ENCODE measurements around the gene SHISA5.

The SHISA5 gene

DNA sequence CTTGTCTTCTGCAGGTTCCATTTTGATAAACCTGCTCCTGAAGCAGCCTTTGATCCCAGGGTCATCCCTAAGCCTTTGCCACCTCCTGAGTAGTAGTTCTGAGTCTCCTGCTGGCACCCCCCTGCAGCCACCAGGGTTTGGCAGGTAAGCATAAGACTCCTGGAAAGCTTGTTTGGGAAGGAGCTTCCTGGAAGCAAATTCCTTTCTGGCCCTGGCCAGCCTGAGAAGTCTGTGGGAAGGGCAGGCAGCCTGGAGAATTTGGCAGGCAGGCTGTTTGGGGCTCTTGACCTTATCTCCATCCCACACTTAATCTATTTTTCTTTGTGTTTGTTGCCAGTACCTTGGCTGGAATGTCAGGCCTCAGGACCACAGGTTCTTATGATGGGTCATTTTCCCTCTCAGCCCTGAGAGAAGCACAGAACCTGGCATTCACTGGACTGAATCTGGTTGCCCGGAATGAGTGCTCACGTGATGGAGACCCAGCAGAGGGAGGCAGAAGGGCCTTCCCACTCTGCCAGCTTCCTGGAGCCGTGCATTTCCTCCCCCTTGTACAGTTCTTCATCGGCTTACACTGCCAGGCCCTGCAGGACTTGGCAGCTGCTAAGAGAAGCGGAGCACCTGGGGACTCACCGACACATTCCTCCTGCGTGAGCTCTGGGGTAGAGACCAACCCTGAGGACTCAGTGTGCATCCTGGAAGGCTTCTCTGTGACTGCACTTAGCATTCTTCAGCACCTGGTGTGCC, 44.0 kb downstream of the SHISA5 start:
- DNase-seq (ENCODE audit: low read depth): no peak

DNA sequence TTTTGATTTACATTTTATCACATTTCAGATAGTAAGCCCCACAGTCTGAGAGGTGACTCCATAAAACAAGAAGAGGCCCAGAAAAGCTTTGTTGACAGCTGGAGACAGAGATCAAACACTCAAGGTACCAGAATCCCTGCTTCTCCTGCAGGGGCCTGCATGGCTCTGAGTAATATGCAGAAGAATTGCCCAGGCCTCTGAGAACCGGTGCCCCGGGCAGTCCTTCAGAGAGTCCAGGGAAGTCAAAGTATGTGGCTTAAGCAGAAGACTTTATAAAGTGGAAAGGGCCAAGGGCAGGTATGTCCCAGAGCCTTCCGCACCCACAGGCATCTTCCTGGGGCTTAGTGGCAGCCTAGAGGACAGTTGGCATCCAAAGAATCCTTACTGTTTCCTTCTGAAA, 44.6 kb downstream of the SHISA5 start:
- no peak for DNase-seq (ENCODE audit: low read depth)

DNA sequence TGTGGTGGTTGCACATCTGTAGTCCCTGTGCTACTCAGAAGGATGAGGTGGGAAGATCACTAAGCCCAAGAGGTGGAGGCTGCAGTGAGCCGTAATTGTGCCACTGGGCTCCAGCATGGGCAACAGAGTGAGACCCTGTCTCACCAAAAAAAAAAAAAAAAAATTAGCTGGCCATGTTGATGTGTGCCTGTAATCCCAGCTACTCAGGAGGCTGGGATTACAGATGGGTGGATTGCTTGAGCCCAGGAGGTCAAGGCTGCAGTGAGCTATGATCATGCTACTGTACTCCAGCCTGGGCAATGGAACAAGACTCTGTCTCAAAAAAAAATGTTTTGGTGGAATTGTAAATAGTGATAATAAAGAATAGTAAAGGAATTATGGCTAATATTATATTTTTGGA, 47.5 kb downstream of the SHISA5 start:
- DNase-seq (ENCODE audit: low read depth): no peak

DNA sequence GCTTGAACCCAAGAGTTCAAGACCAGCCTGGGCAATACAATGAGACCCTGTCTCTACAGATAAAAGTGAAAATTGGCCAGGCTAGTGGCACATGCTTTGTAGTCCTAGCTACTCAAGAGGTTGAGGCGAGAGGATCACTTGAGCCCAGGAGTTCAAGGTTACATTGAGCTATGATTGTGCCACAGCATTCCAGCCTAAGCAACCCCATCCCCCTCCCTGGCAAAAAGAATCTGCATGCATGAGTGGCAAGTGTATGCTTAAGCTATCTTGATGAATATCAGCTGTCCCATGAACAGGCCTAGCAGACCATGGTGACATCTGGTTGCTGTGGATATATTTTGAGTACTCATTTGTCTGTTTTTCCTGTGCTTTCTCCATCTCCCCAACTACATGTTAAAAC, 52.7 kb downstream of the SHISA5 start:
- DNase-seq (ENCODE audit: low read depth): no peak

DNA sequence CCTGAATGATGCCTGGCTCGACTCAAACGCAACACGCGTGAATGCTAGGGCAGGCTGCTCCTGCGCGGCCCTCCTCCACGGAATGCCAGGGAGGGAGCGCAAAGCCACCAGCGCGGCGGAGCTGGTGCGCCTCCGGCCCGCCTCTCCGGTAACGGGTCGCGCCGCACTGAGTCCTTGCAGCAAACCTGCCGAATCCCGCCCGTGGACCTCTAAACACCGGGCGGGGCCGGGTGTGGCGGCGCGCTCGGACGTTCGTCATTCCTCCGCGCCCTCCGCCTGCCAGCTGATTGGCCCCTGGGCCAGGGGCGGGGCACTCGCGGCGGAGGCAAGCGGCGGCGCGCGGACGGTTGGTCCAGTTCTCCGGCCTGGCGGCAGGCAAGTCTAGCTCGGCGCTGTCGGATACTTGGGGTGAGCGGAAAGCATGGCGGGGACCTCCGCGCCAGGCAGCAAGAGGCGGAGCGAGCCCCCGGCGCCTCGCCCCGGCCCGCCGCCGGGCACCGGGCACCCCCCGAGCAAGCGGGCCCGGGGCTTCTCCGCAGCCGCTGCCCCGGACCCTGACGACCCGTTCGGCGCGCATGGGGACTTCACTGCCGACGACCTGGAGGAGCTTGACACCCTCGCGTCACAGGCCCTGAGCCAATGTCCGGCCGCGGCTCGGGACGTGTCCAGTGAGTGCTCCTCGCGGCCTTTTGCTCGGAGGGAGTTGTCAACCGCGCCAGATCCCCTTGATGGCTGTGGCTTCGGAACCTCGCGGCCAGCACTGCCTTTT, 57.4 kb downstream of the SHISA5 start, which contains the start of gene ATRIP:
ATRIP (plus strand) TSS at position 313 of the 769 bp plus-strand sequence; CDS start at position 422, 109 bp downstream.
- peak; percentile 77 for DNase-seq (ENCODE audit: low read depth)

DNA sequence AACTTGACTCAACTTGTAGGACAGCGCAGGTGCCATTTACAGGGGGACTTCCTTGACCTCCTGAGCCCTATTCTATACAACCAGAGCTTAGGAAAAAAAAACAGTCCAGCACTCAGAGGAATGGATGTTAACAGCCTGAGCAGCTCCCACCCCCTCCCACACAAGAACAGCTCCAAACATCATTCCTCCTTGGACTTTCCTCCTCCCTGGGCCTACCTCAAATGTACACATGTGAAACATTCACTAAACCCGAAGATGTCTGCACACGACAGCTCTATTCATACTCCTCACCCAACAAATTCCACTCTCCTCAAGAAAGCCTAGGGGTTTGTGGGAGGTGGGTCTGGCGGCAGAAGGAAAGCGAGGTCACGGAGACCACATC, 57.9 kb downstream of the SHISA5 start:
- DNase-seq (ENCODE audit: low read depth): no peak

DNA sequence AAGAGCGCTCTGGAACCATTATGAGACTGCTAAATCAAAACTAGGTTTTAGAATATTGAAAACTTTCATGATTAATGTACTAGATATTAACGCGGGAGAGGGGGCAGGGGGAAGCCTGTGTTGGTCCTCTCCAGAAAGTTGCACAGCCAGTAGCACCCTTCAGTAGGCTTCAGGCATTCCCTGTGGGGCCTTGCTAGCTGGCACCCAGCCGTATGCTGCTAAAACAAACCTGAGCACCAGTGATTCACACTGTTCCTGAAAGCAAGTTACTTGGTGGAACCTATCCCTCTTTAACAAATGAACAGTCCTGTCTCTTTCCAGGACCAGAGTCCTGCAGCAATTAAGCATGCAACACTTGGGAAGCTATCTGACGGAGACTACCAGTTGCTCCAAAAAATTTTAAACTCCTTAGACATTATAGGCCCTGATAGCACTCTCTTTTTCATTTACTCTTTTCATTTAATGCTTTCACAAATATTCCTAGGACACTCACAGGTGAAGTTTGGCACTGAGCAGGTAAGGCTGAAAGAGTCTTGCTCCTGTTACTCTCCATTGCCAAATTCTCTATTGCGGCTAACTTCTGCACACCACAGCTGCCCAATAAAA, 58.6 kb downstream of the SHISA5 start:
- DNase-seq (ENCODE audit: low read depth): no peak

DNA sequence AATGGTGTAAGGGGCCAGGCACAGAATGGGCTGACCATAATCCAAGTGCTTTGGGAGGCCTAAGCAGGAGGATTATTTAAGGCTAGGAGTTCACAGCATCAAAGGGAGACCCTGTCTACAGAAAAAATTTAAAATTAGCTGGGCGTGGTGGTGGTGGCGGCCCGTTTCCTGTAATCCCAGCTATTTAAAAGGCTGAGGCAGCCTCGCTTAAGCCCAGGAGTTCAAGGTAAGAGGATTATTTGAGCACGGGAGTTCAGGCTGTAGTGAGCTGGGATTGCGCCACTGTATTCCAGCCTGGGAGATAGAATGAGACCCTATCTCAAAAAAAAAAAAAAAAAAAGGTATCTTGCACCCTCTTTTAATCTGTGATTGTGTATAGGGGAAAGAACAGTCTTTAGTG, 62.0 kb downstream of the SHISA5 start:
- DNase-seq (ENCODE audit: low read depth): no peak

DNA sequence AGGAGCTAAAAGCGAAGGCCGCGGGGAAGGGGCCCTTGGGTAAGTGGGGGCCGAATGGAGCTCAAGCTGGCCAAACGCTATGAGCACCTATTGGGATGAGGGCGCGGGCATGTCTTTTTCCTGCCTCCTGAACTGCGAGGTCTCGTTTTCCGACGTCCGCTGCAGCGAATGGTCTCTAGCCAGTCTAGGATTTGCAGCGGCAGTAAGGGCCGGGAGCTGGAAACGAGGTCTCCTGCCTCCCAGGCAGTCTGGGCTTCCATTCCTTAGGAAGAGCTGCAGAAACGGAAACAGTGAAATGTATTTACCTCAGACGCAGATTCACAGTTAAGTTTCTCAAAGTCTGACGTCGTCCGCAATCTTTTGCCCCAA, 63.4 kb downstream of the SHISA5 start:
- no peak for DNase-seq (ENCODE audit: low read depth)

DNA sequence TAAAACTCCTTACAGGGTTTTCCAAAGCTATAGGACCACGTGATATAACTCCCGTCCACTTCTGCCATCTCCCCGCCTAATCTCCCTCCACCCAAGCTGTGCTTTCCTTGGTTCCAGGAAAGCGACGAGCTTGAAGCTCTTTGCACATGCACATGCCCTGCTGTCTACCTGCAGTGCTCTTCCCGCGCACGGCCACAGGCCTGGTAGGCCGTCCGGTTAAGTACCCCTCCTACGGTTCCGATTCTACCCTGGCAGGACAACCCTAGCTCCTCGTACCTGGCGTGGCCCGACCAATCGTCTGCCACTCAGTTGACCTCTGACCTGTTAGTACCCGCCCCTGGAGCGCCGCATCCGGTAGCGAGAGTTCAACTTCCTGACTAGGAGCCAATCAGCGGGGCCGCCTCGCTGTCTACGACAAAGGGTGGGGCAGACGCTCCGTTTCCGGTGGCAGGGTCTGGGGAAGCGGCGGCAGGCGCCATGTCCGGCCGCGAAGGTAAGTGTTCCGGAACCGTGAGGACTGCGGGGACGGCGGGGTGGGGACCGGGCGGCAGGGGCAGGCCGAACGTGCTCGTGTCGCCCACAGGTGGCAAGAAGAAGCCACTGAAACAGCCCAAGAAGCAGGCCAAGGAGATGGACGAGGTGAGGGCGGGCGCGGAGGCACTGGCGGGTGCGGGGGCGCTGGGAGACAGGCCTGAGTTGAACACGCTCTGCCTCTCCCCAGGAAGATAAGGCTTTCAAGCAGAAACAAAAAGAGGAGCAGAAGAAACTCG, 64.0 kb downstream of the SHISA5 start, which contains the start of the genes CCDC51 and TMA7:
CCDC51 (minus strand) TSS at position 300 of the 770 bp plus-strand sequence. CDS start 4,991 bp downstream, outside the sequence.
TMA7 (plus strand) TSS at position 438 of the 770 bp plus-strand sequence; CDS start at position 478, 40 bp downstream.
- peak; percentile 93 for DNase-seq (ENCODE audit: low read depth)

DNA sequence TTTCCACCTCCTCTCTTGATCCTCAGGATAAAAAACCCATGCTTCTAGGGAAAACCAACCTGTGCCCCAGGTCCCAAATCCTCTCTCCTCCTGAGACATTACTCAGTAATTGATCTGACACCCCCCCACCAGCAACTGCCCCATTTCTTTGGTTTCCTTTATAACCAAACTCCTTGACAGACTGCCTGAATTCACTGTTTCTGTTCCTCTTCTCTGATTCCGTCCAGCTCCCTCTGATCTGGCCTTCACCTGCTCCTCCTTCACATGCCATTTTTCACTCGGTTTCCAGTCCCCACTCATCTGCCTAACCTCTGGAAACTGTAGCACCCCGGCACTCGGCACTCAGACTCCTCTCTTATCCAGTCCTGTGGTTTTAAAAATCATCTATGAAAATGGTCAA, 66.2 kb downstream of the SHISA5 start:
- no peak for DNase-seq (ENCODE audit: low read depth)

DNA sequence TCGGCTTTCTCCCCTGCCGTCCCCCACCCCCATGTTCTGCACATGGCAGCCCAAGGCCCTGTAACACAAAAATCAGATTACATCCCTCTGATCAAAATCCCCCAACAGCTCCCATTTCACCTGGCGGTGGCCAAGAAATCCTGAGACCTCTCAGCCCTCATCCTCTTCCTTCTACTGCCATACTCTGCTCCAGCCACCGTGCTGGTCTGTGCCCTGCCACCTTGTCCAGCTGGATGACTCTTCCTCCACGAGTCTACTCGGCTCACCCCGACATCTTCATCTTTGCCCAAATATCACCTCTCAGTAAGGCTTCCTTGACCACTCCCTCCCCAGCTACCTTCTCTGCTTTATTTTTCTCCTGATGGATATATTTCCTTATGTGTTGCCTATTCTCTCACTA, 67.1 kb downstream of the SHISA5 start:
- DNase-seq (ENCODE audit: low read depth): no peak

DNA sequence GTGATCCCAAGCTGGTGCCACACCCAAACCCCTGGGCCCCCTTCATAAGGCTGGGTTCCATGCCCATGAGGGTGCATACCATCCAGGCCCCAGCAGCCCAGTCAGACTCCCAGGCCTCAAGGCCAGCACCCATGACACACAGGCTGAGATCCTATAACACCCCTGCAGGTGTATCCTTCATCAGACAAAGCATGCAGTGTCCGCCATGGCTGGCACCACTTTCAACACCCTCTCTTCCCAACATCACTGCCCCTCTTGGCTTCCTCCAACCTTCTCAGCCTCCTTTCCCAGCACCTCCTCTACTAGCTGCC, 67.5 kb downstream of the SHISA5 start:
- no peak for DNase-seq (ENCODE audit: low read depth)

DNA sequence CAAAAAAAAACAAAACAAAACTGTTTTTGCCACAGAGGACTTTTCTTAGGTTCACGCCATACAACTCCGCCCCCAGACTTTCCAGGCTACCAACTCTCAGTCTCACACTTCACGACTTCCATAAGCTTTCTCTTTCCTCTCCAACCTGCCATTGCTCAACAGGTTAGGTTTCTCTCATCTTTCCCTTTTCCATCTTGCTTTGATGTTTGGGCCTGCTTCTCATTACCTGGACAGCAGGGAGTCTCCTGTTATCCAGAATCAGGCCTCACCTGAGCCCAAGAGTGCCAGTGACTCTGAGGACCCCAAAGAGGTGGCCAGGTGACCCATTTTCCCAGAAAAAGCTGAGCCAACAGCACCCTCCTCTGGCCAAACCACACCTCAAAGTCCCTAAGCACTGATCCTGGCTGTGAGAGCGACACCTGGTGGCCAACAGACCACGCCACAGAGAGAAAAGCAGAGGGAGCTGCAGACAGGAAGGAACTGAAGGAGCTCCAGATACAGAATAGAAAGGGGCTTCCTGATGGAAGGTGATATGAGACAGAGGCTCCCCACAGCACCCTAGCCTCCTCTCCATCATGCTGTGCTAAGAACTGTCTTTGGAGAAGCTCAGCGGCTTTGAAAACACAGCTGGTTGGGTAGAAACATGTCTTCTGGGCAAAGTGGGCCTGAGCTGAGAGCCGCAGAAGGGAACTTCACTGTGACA, 68.0 kb downstream of the SHISA5 start:
- DNase-seq (ENCODE audit: low read depth): peak; percentile 62

DNA sequence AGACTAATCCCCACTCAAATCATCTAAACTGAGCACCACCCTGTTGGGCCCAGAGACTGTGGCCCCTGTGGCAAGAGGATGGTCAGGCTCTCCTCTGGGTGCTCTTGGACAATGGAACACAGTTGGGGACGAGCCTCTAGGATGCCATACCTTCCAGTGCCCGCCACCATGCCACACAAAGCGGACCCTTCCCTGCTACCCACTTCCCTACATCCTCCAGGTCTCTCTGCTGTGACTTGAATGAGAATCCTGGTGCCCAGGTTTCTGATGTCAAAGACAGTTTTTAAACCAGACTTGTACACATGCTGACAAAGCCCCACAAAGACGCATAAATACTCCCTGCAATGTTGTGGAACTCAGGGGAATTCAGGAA, 68.8 kb downstream of the SHISA5 start:
- no peak for DNase-seq (ENCODE audit: low read depth)

DNA sequence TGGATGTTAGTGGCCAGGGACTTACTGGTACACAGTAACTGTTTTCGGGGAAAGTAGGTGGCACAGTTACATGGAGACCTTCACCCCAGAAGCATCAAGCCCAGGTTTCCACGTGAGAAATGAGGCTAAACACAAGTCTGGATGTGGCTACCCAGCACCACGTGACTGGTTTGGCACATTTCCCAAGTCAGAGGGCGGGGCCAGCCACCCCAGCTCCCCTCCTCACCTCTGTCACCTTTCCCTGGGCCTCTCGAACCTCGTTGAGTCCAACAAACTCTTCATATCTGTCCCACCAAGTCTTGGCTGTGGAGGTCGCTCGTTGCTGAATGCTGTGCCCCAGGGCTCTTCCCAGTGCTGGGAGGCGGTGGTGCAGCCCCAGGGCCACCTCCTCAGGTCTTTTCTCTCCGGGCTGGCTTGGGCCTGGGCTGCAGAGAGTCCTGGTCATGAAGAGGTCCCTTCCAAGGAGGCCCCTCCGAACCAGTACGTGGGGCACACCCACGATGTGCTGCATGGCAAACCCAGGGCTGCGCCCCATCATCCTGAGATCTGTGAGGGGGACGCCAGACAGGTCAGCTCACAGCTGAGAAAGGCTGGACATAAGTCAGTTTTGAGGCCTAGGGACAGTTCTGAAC, 69.3 kb downstream of the SHISA5 start:
- DNase-seq (ENCODE audit: low read depth): no peak

DNA sequence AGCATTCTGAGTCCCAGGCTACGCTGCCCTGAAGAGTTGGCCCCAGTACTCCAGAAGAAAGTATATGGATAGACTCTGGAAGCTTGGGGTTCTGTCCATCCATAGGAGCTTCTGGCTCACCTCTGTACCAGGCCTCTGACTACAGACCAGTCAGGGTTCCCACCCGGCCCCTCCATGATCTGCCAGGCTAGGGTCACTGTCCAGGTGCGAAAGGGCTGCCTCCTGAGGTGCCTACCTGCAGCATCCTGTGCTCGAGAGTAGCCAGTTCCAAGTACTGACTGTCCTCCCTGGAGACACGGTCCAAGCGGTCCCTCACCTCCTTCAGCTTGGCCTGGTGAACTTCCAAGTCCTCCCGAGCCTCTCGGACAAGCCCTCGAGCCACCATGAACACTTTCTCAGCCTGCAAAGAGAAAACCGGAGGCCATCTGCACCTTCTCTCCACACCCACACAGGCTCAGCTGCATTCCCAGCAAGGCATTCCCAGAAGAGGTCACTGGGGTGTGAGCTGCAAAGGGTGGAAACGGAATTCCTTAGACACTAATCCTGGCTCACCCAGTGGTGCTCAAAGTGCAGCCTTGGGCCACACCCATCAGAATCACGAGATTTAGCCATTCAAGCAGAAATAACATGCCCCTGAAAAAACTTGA, 70.4 kb downstream of the SHISA5 start:
- DNase-seq (ENCODE audit: low read depth): peak; percentile 33

DNA sequence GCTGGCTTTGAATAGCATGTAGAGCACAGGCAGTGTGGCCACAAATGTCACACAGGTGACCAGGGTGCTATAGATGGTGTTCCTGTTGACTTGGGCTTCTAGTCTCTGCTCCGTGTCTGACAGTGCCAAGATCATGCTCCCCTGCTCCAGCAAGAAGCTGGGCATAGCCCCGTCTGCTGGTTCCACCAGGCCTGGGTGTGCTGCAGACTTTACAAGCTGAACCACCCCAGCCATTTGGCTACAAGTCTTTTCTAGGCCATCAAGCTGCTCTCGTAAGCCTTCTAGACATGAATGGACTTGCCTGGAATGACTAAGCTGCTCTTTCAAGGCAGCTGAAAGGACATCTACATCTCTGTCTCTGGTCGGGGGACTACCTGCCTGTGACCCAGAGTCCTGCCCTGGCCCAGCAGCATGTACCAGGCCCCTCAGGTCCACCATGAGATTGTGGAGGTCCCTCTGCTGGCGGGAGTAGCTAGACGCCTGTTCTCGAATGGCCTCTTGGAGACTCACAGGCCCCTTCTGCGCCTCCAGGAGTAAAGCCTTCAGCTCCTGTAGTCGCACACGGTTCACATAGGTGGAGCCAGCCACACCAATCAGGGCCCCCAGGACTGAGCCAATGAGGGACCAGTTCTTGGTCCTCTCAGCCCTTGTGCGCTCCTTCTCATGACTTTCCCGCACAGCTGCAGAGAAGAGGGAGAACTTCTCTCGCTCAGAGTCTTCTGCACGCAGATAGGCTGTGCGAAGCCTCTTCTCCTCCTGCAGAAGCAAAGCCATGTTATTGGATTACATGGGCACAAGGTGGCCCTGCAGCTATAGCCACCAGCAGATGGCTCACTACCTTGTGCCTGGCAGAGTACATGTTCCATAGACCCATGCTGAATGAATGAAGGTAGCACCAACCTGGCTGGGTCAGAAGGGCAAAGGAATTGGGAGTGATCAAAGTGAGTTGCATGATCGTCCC, 71.3 kb downstream of the SHISA5 start:
- DNase-seq (ENCODE audit: low read depth): no peak

DNA sequence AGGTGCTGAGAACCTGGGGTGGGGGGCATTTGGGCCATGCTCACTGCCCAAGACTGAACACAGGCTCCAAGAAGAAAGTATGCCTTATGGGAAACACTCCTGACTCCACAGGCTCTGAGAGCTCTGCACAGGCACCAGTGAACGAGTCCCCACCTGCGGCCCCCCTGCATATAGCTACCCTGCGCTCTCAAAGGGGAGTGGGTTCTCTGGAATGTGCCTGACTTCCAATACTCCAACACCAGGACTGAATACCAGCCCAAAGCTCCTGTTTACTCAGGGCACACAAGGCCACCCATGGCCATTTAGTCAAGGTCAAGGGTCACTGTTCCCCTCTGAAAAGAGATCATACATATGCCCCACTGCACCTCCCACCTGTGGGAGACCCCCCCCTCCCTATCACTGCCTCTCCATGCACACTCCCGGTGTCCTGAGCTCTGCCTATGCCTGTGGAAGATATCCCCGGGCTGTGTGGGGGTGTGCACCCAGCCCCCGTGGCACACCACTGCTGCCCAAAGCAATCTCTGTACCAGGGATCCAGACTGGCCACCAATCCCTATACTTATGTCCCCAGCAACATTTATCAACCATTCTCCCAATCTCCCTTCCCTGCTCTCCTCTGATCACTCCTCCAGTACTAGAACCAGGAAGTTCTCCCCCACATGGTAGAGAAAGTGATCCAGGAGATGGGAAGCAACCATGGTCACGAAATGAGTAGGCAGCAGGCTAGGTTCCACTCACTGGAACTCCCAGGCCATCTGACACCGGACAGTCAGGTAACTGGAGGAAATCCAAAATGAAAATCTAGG, 72.5 kb downstream of the SHISA5 start:
- DNase-seq (ENCODE audit: low read depth): no peak
